K562 (cell line): ENCODE measurements around the gene RFLNA. TPM values are rescaled to one million over a fixed set of nuclear protein-coding genes. Genes with fewer than 3 reads are reported as not detected.

ENCODE experiments used
- FOXA1 ChIP-seq: fragments of 450-650 bp; IDR thresholded peaks from 2 replicates; pipeline ENCODE4 v1.6.1; 2016; ENCODE audit warnings: mild to moderate bottlenecking, borderline replicate concordance
- HLTF ChIP-seq: fragments of 450-650 bp; IDR thresholded peaks from 2 replicates; pipeline ENCODE4 v1.6.1; 2016
- HOXB6 ChIP-seq: fragments of 250-450 bp; sonication (Bioruptor Pico); IDR thresholded peaks from 2 replicates; pipeline ENCODE4 v1.5.1; 2022; ENCODE audit warnings: mild to moderate bottlenecking, borderline replicate concordance
- KDM4B ChIP-seq, 2 experiments: fragments of 450-650 bp in 1 of 2; sonication (generic) in 1 of 2; IDR thresholded peaks; 2 replicates each; pipeline ENCODE4 v1.6.1; 2016 to 2017; ENCODE audit warnings: borderline replicate concordance in 2 of 2, antibody characterized with exemption in 1 of 2, low read depth in 1 of 2, mild to moderate bottlenecking in 1 of 2
- KLF13 ChIP-seq: fragments of 450-650 bp; IDR thresholded peaks from 2 replicates; pipeline ENCODE4 v1.6.1; 2016; ENCODE audit warnings: missing genetic modification characterization, low read depth, mild to moderate bottlenecking, missing compliant biosample characterization, moderate library complexity, borderline replicate concordance
- REST ChIP-seq, 2 experiments: fragments of 450-650 bp; formaldehyde crosslinking in 1 of 2; IDR thresholded peaks; 2 replicates each; pipeline versions ENCODE4 v1.4.0 to v1.6.1; 2014 to 2020; ENCODE audit warnings: mild to moderate bottlenecking in 2 of 2, borderline replicate concordance in 1 of 2, low read depth in 1 of 2
- TSC22D4 ChIP-seq: fragments of 450-650 bp; IDR thresholded peaks from 2 replicates; pipeline ENCODE4 v1.6.1; 2016; ENCODE audit warnings: missing genetic modification characterization, missing biosample characterization, control low read depth
- polyA plus RNA-seq, 8 experiments: library from polyadenylated mRNA; depleted of rRNA in 4 of 8; stranded (reverse) in 5 of 8; unstranded in 3 of 8; fragments of >200 nt; fragmentation: Nextera tagmentation in 2 of 8; fragmentation: Illumina TruSeq in 1 of 8; extraction: Ambion mirVana in 2 of 8; extraction: Trizol in 1 of 8; gene quantifications; 2 replicates each; pipeline versions ENCODE4 v1.2.1 to v1.2.3, GENCODE V29; 2011 to 2014; ENCODE audit warnings: inconsistent platforms in 1 of 8, missing spikeins in 1 of 8
- total RNA-seq, 7 experiments: library from RNA; depleted of rRNA in 6 of 7; stranded (reverse); fragments of >200 nt in 6 of 7; fragmentation: Illumina TruSeq in 2 of 7; extraction: Trizol in 2 of 7; gene quantifications; 2 replicates each; pipeline versions ENCODE4 v1.2.1 to v1.2.3, GENCODE V29; 2011 to 2021; ENCODE audit warnings: low replicate concordance in 1 of 7

Gene RFLNA
- total and polyA plus RNA-seq, 9 of the 15 experiments (the other 6 are each of a cell fraction or from before 2014, with no cell fraction given): not detected

- TF ChIP-seq REST (IDR thresholded peaks at IDR 0.05; ENCODE audit: borderline replicate concordance) (no peak), REST (CRISPR knock-in tag; IDR thresholded peaks at IDR 0.05; ENCODE audit: low read depth) (no peak), KLF13 (no peak), TSC22D4 (tag) (no peak), HOXB6 (CRISPR knock-in tag) (no peak), FOXA1 (no peak), KDM4B (IDR thresholded peaks at IDR 0.05; ENCODE audit: borderline replicate concordance in 2 of 2, low read depth in 1 of 2) (no peak), HLTF (no peak)
Observed at GRCh38 chr12:124296916-124297351, 2.0 kb downstream of the RFLNA start (continued).
